ENCODE data around the gene PACC1.
"Not testable (repeated sequence)": the region's sequence is repeated elsewhere in the genome, so short reads cannot be mapped to it uniquely, and the experiment has no call there.

PACC1 gene

DNA sequence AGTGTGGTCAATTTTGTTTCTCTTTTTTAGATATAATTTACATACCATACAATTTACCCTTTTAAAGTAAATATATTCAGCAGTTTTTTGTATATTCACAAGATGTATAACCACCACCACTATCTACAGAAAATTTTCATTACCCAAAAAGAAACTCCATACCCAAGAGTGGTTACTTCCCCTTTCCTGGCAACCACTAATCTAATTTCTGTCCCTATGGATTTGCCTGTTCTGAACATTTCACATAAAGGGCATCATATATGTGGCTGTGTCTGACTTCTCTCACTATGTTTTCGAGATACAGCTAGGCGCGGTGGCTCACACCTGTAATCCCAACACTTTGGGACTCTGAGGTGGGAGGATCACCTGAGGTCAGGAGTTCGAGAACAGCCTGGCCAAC is 13.6 kb downstream of the PACC1 start:
- TF ChIP-seq, protein P1, sequence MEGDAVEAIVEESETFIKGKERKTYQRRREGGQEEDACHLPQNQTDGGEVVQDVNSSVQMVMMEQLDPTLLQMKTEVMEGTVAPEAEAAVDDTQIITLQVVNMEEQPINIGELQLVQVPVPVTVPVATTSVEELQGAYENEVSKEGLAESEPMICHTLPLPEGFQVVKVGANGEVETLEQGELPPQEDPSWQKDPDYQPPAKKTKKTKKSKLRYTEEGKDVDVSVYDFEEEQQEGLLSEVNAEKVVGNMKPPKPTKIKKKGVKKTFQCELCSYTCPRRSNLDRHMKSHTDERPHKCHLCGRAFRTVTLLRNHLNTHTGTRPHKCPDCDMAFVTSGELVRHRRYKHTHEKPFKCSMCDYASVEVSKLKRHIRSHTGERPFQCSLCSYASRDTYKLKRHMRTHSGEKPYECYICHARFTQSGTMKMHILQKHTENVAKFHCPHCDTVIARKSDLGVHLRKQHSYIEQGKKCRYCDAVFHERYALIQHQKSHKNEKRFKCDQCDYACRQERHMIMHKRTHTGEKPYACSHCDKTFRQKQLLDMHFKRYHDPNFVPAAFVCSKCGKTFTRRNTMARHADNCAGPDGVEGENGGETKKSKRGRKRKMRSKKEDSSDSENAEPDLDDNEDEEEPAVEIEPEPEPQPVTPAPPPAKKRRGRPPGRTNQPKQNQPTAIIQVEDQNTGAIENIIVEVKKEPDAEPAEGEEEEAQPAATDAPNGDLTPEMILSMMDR (IDR thresholded peaks at IDR 0.05; ENCODE audit: control insufficient read depth, insufficient read depth, low read depth, low read length, missing control alignments), result no peak
- no peak for DNase-seq (ENCODE audit: low read depth)
- H3K4me3 ChIP-seq (ENCODE audit: control insufficient read depth, low read depth, low read length), result no peak overlapping the region

DNA sequence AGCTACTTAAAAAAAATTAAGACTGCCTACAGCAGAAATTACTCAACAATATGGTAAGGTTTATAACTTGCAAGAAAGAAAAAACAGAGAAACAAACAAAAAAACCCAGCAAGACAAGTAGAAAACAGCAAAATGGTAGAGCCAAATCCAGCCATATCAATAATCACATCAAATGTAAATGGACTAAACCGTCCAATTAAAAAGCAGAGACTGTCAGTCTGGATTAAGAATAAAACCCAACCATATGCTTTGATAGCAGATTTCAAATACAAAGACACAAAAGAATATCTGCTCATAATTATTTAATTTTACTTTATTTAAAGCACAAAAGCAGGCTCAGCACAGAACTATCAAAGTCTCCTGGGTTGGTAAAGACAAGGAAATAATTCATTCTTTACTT is 17.5 kb downstream of the PACC1 start:
- DNase-seq (ENCODE audit: low read depth), result no peak
- H3K4me3 ChIP-seq (ENCODE audit: control insufficient read depth, low read depth, low read length), result no peak overlapping the region
- TF ChIP-seq, protein P1 (IDR thresholded peaks at IDR 0.05; ENCODE audit: control insufficient read depth, insufficient read depth, low read depth, low read length, missing control alignments), result no peak

DNA sequence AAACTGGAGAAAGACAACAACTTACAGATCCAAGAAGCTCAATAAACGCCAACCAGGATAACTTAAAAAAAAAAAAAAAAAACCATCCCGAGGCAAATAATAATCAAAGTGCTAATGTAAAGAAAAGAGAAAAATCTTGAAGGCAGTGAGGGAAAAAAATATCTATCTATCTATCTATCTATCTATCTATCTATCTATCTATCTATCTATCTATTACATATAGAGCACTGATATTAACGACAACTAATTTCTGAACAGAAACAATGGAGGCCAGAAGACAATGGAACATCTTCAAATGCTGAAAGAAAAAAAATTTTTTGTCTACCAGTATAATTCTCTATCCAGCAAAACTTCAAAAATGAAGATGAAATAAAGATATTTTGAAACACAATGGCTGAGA is 18.0 kb downstream of the PACC1 start:
- no peak overlapping the region for H3K4me3 ChIP-seq (ENCODE audit: control insufficient read depth, low read depth, low read length)
- DNase-seq (ENCODE audit: low read depth), result no peak
- TF ChIP-seq, protein P1 (IDR thresholded peaks at IDR 0.05; ENCODE audit: control insufficient read depth, insufficient read depth, low read depth, low read length, missing control alignments), result no peak

DNA sequence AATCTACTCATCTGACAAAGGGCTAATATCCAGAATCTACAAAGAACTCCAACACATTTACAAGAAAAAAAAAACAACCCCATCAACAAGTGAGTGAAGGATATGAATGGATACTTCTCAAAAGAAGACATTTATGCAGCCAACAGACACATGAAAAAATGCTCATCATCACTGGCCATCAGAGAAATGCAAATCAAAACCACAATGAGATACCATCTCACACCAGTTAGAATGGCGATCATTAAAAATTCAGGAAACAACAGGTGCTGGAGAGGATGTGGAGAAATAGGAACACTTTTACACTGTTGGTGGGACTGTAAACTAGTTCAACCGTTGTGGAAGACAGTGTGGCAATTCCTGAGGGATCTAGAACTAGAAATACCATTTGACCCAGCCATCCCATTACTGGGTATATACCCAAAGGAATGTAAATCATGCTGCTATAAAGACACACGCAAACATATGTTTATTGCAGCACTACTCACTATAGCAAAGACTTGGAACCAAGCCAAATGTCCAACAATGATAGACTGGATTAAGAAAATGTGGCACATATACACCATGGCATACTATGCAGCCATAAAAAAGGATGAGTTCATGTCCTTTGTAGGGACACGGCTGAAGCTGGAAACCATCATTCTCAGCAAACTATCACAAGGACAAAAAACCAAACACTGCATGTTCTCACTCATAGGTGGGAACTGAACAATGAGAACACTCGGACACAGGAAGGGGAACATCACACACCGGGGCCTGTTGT is 18.8 kb downstream of the PACC1 start:
- DNase-seq (ENCODE audit: low read depth); H3K4me3 ChIP-seq (ENCODE audit: control insufficient read depth, low read depth, low read length): not testable (repeated sequence)

DNA sequence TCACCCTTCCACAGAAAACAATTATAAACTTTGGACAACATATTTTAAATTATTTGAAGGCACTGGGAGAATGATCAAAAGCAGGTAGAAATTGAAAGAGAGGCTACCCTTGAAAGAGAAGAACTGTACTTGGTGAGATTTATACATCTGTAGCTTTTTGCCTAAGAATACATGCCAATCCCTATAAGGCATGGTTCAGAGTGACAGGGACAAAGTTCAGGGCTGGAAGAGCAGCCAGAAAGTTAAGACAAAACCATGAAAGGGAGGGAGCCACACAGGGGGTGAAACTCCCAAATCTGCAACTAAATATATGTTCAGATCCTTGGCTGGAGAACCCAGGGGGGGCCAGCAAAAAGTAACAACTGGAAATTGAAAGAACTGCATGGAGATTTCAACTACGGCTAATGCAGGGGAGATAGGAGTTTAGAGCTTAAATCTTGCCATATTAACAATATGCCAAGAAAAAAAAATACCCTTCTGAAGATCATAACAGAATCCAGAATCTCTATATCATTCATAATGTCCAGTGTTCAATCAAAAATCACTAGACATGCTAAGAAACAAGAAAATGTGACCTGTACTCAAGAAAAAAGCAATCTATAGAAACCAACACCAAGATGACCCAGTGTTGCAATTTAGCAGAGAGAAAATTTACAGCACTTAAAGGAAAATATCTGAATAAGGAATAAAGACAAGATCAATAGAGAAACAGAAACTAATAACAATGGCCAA is 25.5 kb downstream of the PACC1 start:
- TF ChIP-seq, protein P1 (IDR thresholded peaks at IDR 0.05; ENCODE audit: control insufficient read depth, insufficient read depth, low read depth, low read length, missing control alignments), result no peak
- no peak for DNase-seq (ENCODE audit: low read depth)
- no peak overlapping the region for H3K4me3 ChIP-seq (ENCODE audit: control insufficient read depth, low read depth, low read length)

DNA sequence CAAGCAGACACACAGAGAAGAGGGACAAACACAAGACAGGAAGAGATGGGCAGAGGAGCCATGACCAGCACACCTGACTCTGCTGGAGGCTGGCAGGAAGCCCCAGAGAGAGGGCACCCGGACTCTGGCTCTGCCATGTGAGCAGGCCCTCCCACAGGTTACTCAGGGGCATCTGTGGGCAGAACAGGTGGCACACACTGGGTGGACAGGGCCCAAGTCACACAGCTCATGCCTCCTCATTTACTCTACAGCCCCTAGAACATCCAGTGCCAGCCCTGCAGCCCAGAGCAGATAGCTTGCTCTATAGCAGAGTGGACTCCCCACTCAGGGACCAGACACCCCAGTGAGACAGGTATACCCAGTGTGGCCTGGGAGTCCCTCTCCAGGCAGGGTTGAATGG is 28.7 kb downstream of the PACC1 start:
- TF ChIP-seq, protein P1 (IDR thresholded peaks at IDR 0.05; ENCODE audit: control insufficient read depth, insufficient read depth, low read depth, low read length, missing control alignments), result no peak
- DNase-seq (ENCODE audit: low read depth), result no peak
- no peak overlapping the region for H3K4me3 ChIP-seq (ENCODE audit: control insufficient read depth, low read depth, low read length)

DNA sequence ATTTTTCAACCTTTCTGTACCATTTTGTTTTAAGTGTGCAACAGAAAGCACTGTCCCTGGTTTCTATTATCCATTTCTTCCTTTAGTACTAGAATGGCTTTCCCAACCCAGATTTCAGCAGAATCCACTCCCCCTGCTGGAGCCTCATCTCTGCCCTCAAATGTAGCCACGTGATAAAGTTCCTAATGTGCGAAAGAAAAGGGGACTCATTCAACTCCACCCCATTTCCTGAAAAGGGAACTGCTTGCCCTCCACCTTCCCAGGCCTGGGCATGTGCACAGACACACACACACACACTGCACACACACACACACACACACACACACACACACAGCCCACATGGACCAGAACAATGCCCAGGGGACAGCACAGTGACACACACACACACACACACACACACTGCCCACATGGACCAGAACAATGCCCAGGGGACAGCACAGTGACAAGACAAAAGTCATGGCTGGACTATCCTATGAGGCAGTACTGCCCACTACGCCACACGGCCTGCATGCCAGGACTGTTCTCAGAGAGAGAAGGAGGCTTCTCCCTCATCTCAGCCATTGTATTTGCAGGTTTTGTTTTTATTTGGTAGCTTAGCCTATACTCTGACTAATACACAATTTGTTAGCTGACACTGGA is 33.2 kb downstream of the PACC1 start:
- TF ChIP-seq, protein P1 (IDR thresholded peaks at IDR 0.05; ENCODE audit: control insufficient read depth, insufficient read depth, low read depth, low read length, missing control alignments), result no peak
- H3K4me3 ChIP-seq (ENCODE audit: control insufficient read depth, low read depth, low read length), result no peak overlapping the region
- no peak for DNase-seq (ENCODE audit: low read depth)
